Activated CD8-positive, alpha-beta memory T cell treated with anti-CD3 and anti-CD28 coated beads, Interleukin-2, amount 10 ng/mL, durations not matched to agents 7 days and 5 days (primary cell): ENCODE results near the gene SGK1. TPM values are rescaled to one million over a fixed set of nuclear protein-coding genes. Genes with fewer than 3 reads are reported as not detected.
"Not testable (repeated sequence)": the region's sequence is repeated elsewhere in the genome, so short reads cannot be mapped to it uniquely, and the experiment has no call there.

Source experiments
- ATAC-seq: fragments of 150-1000 bp; cut with Tn5 transposase; one replicate; pipeline ENCODE4 v1.10.0; 2021; ENCODE audit warnings: moderate library complexity
- CTCF ChIA-PET: fragments of 350-600 bp; sonication (Branson Sonifier 250); formaldehyde crosslinking; loops from one replicate; lab custom pipeline; 2021; ENCODE audit warnings: antibody characterized with exemption; lab: Charles Lee
- DNase-seq: peaks from one replicate; pipeline ENCODE4 v3.0.0-alpha.2; 2020
- H3K27ac Mint-ChIP-seq: one replicate; pipeline ENCODE4 v1.8.0; 2021; ENCODE audit warnings: mild to moderate bottlenecking, mixed read lengths
- H3K27me3 Mint-ChIP-seq: one replicate; pipeline ENCODE4 v1.8.0; 2021; ENCODE audit warnings: mixed read lengths
- H3K36me3 Mint-ChIP-seq: one replicate; pipeline ENCODE4 v1.8.0; 2021; ENCODE audit warnings: mild to moderate bottlenecking, mixed read lengths
- H3K4me1 Mint-ChIP-seq: one replicate; pipeline ENCODE4 v1.8.0; 2021; ENCODE audit warnings: mixed read lengths
- H3K4me3 Mint-ChIP-seq: one replicate; pipeline ENCODE4 v1.8.0; 2021; ENCODE audit warnings: mild to moderate bottlenecking, moderate library complexity, mixed read lengths
- H3K9me3 Mint-ChIP-seq: one replicate; pipeline ENCODE4 v1.8.0; 2022; ENCODE audit warnings: low read depth, mixed read lengths
- total RNA-seq, 2 experiments: library from RNA; stranded (reverse); gene quantifications; one replicate each; pipeline ENCODE4 v1.2.3, GENCODE V29; 2021

The SGK1 gene
- total RNA-seq, 2 experiments from 2014 or later, result 14.8 to 36.5 TPM

GRCh38 chr6:134287859-134288537, 29.9 kb downstream of the SGK1 start:
- DNase-seq (no peak), ATAC-seq (peak; percentile 5)
- no peak overlapping the region for H3K4me3 Mint-ChIP-seq
- peak overlapping the region; percentile 78 for H3K27ac Mint-ChIP-seq
- no peaks in the 10 kb centered on the region for H3K27me3 Mint-ChIP-seq
- peaks cover 2% of the 10 kb centered on the region for H3K36me3 Mint-ChIP-seq
- peaks cover 24% of the 10 kb centered on the region for H3K4me1 Mint-ChIP-seq
- H3K9me3 Mint-ChIP-seq, result no peaks in the 10 kb centered on the region
- CTCF ChIA-PET, result interaction anchor here (0.9 to 1.5 kb wide), 3 partner anchors 11 to 354 kb away, joined by 3 to 5 read pairs (median 3); no protein-coding TSS in a partner anchor

GRCh38 chr6:134282816-134283215, 35.1 kb downstream of the SGK1 start:
- Mint-ChIP-seq H3K27me3 (peaks cover 4% of the 10 kb centered on the region), H3K36me3 (peaks cover 2% of the 10 kb centered on the region), H3K4me1 (peaks cover 12% of the 10 kb centered on the region), H3K9me3 (no peaks in the 10 kb centered on the region), H3K4me3 (no peak overlapping the region), H3K27ac (no peak overlapping the region)
- DNase-seq (no peak), ATAC-seq (no peak)
- CTCF ChIA-PET, result no interaction called here

GRCh38 chr6:134281388-134281787, 36.5 kb downstream of the SGK1 start:
- CTCF ChIA-PET, result interaction anchor here (0.6 kb wide), 1 partner anchor 474 kb away, joined by 4 read pairs; no protein-coding TSS in a partner anchor
- Mint-ChIP-seq H3K27ac (no peak overlapping the region), H3K4me1 (peaks cover 21% of the 10 kb centered on the region), H3K36me3 (peaks cover 2% of the 10 kb centered on the region), H3K9me3 (no peaks in the 10 kb centered on the region), H3K27me3 (peaks cover 4% of the 10 kb centered on the region), H3K4me3 (no peak overlapping the region)
- ATAC-seq (no peak), DNase-seq (no peak)

GRCh38 chr6:134278000-134278399, 39.9 kb downstream of the SGK1 start:
- peaks cover 19% of the 10 kb centered on the region for H3K4me1 Mint-ChIP-seq

GRCh38 chr6:134276891-134277377, 41.0 kb downstream of the SGK1 start:
- ATAC-seq (peak; percentile 57), DNase-seq (peak; percentile 46)
- H3K9me3 Mint-ChIP-seq, H3K4me3 Mint-ChIP-seq, CTCF ChIA-PET, H3K27me3 Mint-ChIP-seq, H3K36me3 Mint-ChIP-seq: not testable (repeated sequence)
- peak overlapping the region; percentile 44 for H3K27ac Mint-ChIP-seq
- peaks cover 28% of the 10 kb centered on the region for H3K4me1 Mint-ChIP-seq

More at GRCh38 chr6:134278000-134278399, 39.9 kb downstream of the SGK1 start:
- no peak overlapping the region for H3K27ac Mint-ChIP-seq
- H3K4me3 Mint-ChIP-seq, result no peak overlapping the region
- ATAC-seq (no peak), DNase-seq (no peak)
- no peaks in the 10 kb centered on the region for H3K9me3 Mint-ChIP-seq
- no peaks in the 10 kb centered on the region for H3K36me3 Mint-ChIP-seq
- H3K27me3 Mint-ChIP-seq, result peaks cover 4% of the 10 kb centered on the region
- CTCF ChIA-PET, result interaction anchor here (0.7 kb wide), 1 partner anchor 10 kb away, joined by 3 read pairs; no protein-coding TSS in a partner anchor

GRCh38 chr6:134272374-134272773, 45.5 kb downstream of the SGK1 start:
- ATAC-seq, result no peak
- no peaks in the 10 kb centered on the region for H3K36me3 Mint-ChIP-seq
- H3K4me1 Mint-ChIP-seq, result peaks cover 28% of the 10 kb centered on the region
- CTCF ChIA-PET, result interaction anchor here (0.9 to 1.6 kb wide), 2 partner anchors 25 to 94 kb away, joined by 3 read pairs; no protein-coding TSS in a partner anchor
- no peak overlapping the region for H3K4me3 Mint-ChIP-seq
- H3K27me3 Mint-ChIP-seq, result no peaks in the 10 kb centered on the region
- peak overlapping the region; percentile 27 for H3K27ac Mint-ChIP-seq
- DNase-seq, result no peak
- no peaks in the 10 kb centered on the region for H3K9me3 Mint-ChIP-seq

- H3K4me3 Mint-ChIP-seq, result no peak overlapping the region
- no peaks in the 10 kb centered on the region for H3K27me3 Mint-ChIP-seq
- no peaks in the 10 kb centered on the region for H3K36me3 Mint-ChIP-seq
- no peak overlapping the region for H3K27ac Mint-ChIP-seq
- no peak for ATAC-seq
- DNase-seq, result no peak
- CTCF ChIA-PET, result interaction anchor here (0.9 kb wide), 1 partner anchor 10 kb away, joined by 3 read pairs; no protein-coding TSS in a partner anchor
- H3K9me3 Mint-ChIP-seq, result no peaks in the 10 kb centered on the region
- H3K4me1 Mint-ChIP-seq, result peaks cover 11% of the 10 kb centered on the region
Measured at GRCh38 chr6:134267917-134268361, 50.0 kb downstream of the SGK1 start.

GRCh38 chr6:134266776-134267175, 51.1 kb downstream of the SGK1 start:
- Mint-ChIP-seq H3K27me3 (no peaks in the 10 kb centered on the region), H3K36me3 (no peaks in the 10 kb centered on the region), H3K4me1 (peaks cover 4% of the 10 kb centered on the region), H3K9me3 (no peaks in the 10 kb centered on the region), H3K27ac (no peak overlapping the region), H3K4me3 (no peak overlapping the region)
- no peak for DNase-seq
- no peak for ATAC-seq
- CTCF ChIA-PET, result no interaction called here

GRCh38 chr6:134261766-134262165, 56.1 kb downstream of the SGK1 start:
- ATAC-seq (no peak), DNase-seq (no peak)
- Mint-ChIP-seq H3K9me3 (no peaks in the 10 kb centered on the region), H3K27ac (no peak overlapping the region), H3K4me1 (no peaks in the 10 kb centered on the region), H3K36me3 (no peaks in the 10 kb centered on the region), H3K4me3 (no peak overlapping the region), H3K27me3 (no peaks in the 10 kb centered on the region)
- CTCF ChIA-PET, result no interaction called here

- DNase-seq, result no peak
- H3K9me3 Mint-ChIP-seq, result no peaks in the 10 kb centered on the region
- no peaks in the 10 kb centered on the region for H3K36me3 Mint-ChIP-seq
- no peak overlapping the region for H3K4me3 Mint-ChIP-seq
- no peaks in the 10 kb centered on the region for H3K4me1 Mint-ChIP-seq
- H3K27ac Mint-ChIP-seq, result no peak overlapping the region
- no peaks in the 10 kb centered on the region for H3K27me3 Mint-ChIP-seq
- ATAC-seq, result no peak
- CTCF ChIA-PET, result no interaction called here
Measured at GRCh38 chr6:134258849-134259306, 59.0 kb downstream of the SGK1 start.

- DNase-seq (no peak), ATAC-seq (no peak)
- no peak overlapping the region for H3K27ac Mint-ChIP-seq
- H3K4me1 Mint-ChIP-seq, result no peaks in the 10 kb centered on the region
- CTCF ChIA-PET, result no interaction called here
- H3K9me3 Mint-ChIP-seq, result no peaks in the 10 kb centered on the region
- no peaks in the 10 kb centered on the region for H3K27me3 Mint-ChIP-seq
- no peak overlapping the region for H3K4me3 Mint-ChIP-seq
- no peaks in the 10 kb centered on the region for H3K36me3 Mint-ChIP-seq
Measured at GRCh38 chr6:134257516-134257915, 60.4 kb downstream of the SGK1 start.

- H3K27me3 Mint-ChIP-seq, result no peaks in the 10 kb centered on the region
- H3K4me1 Mint-ChIP-seq, result no peaks in the 10 kb centered on the region
- H3K9me3 Mint-ChIP-seq, result no peaks in the 10 kb centered on the region
- no peak overlapping the region for H3K27ac Mint-ChIP-seq
- no peaks in the 10 kb centered on the region for H3K36me3 Mint-ChIP-seq
- DNase-seq (no peak), ATAC-seq (no peak)
- no peak overlapping the region for H3K4me3 Mint-ChIP-seq
- CTCF ChIA-PET, result no interaction called here
Measured at GRCh38 chr6:134256862-134257261, 61.0 kb downstream of the SGK1 start.

- H3K27me3 Mint-ChIP-seq, H3K4me3 Mint-ChIP-seq, ATAC-seq, H3K4me1 Mint-ChIP-seq, H3K36me3 Mint-ChIP-seq, H3K27ac Mint-ChIP-seq, H3K9me3 Mint-ChIP-seq, DNase-seq: not testable (repeated sequence)
- CTCF ChIA-PET, result interaction anchor here (0.7 kb wide), 1 partner anchor 852 kb away, joined by 4 read pairs; no protein-coding TSS in a partner anchor
Measured at GRCh38 chr6:134255280-134255679, 62.6 kb downstream of the SGK1 start.

- CTCF ChIA-PET, result no interaction called here
- no peak overlapping the region for H3K4me3 Mint-ChIP-seq
- ATAC-seq (no peak), DNase-seq (no peak)
- no peaks in the 10 kb centered on the region for H3K9me3 Mint-ChIP-seq
- peaks cover 4% of the 10 kb centered on the region for H3K36me3 Mint-ChIP-seq
- no peak overlapping the region for H3K27ac Mint-ChIP-seq
- H3K27me3 Mint-ChIP-seq, result no peaks in the 10 kb centered on the region
- H3K4me1 Mint-ChIP-seq, result peaks cover 15% of the 10 kb centered on the region
Measured at GRCh38 chr6:134254118-134254517, 63.8 kb downstream of the SGK1 start.
